ENCODE results near the gene LSS.

GRCh38 chr21:46160907-46161632, 67.5 kb downstream of the LSS start:
- TF ChIP-seq, protein P1, sequence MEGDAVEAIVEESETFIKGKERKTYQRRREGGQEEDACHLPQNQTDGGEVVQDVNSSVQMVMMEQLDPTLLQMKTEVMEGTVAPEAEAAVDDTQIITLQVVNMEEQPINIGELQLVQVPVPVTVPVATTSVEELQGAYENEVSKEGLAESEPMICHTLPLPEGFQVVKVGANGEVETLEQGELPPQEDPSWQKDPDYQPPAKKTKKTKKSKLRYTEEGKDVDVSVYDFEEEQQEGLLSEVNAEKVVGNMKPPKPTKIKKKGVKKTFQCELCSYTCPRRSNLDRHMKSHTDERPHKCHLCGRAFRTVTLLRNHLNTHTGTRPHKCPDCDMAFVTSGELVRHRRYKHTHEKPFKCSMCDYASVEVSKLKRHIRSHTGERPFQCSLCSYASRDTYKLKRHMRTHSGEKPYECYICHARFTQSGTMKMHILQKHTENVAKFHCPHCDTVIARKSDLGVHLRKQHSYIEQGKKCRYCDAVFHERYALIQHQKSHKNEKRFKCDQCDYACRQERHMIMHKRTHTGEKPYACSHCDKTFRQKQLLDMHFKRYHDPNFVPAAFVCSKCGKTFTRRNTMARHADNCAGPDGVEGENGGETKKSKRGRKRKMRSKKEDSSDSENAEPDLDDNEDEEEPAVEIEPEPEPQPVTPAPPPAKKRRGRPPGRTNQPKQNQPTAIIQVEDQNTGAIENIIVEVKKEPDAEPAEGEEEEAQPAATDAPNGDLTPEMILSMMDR (IDR thresholded peaks at IDR 0.05; ENCODE audit: poor library complexity, severe bottlenecking), result no peak
- TF ChIP-seq EP300 (conservative IDR thresholded peaks at IDR 0.05; ENCODE audit: poor library complexity, severe bottlenecking), result no peak
- no peak for TF ChIP-seq TAF1 (IDR thresholded peaks at IDR 0.05; ENCODE audit: low read depth)
- TF ChIP-seq MXI1 (conservative IDR thresholded peaks at IDR 0.05; ENCODE audit: poor library complexity, severe bottlenecking), result no peak
- no peak for TF ChIP-seq POLR2AphosphoS5 (IDR thresholded peaks at IDR 0.05)

Data from neural cell (in vitro differentiated cells).